GM12878 (cell line): Measurements from ENCODE around the gene NCKIPSD. TPM values are rescaled to one million over a fixed set of nuclear protein-coding genes. Genes with fewer than 3 reads are reported as not detected.
A peak's percentile ranks its signal among the peaks of the same experiment; 100 is the strongest.

Experiments used
- ATAC-seq: fragments of 200-7000 bp; cut with Tn5 transposase; 3 replicates; pipeline ENCODE4 v1.9.1; 2020; ENCODE audit warnings: mild to moderate bottlenecking, moderate library complexity
- BruUV-seq: library from RNA; stranded (reverse); fragments of 400-500 nt; replicated peaks from 2 replicates; lab custom pipeline; 2021; lab: Mats Ljungman, UMichigan
- CTCF ChIA-PET: fragments of 300-600 bp; sonication (Branson Sonifier 250); formaldehyde crosslinking; extraction: SDS; loops from one replicate; lab custom pipeline; 2021; ENCODE audit warnings: inconsistent platforms; lab: Yijun Ruan, JAX
- POLR2A ChIA-PET: fragments of 350-600 bp; formaldehyde crosslinking; extraction: SDS; loops from one replicate; lab custom pipeline; 2021; ENCODE audit warnings: inconsistent platforms; lab: Charles Lee
- RAD21 ChIA-PET: fragments of 300-600 bp; sonication (Branson Sonifier 250); formaldehyde crosslinking; loops from one replicate; lab custom pipeline; 2023; ENCODE audit warnings: antibody characterized with exemption; ENCODE audit not compliant: unreplicated experiment; lab: Charles Lee
- SMC1A ChIA-PET: fragments of 300-600 bp; sonication (Branson Sonifier 250); formaldehyde crosslinking; loops from one replicate; lab custom pipeline; 2023; ENCODE audit not compliant: unreplicated experiment, uncharacterized antibody; lab: Charles Lee
- DNase-seq: peaks from one replicate; pipeline ENCODE4 v3.0.0-alpha.2; 2011; ENCODE audit warnings: low read depth, low spot score
- FAIRE-seq: peaks from 3 replicates; lab custom pipeline; 2011; peaks lifted over from hg19 to GRCh38; lab: Jason Lieb, UNC
- H2AFZ ChIP-seq: 2 replicates; pipeline ENCODE4 v1.6.0; 2011; ENCODE audit warnings: low read depth, low read length, control low read depth; ENCODE audit not compliant: control insufficient read depth
- H3K27ac ChIP-seq: 2 replicates; pipeline ENCODE4 v1.5.1; 2011; ENCODE audit warnings: control low read depth; ENCODE audit not compliant: control insufficient read depth, insufficient read depth
- H3K27me3 ChIP-seq, 2 experiments: replicated peaks in 1 of 2; 2 replicates each; pipeline versions ENCODE4 v1.6.0 to v1.6.1; 2011; ENCODE audit warnings: low read length in 1 of 2; ENCODE audit not compliant: control insufficient read depth in 2 of 2, insufficient read depth in 2 of 2
- H3K36me3 ChIP-seq, 2 experiments: 2 replicates each; pipeline ENCODE4 v1.5.1; 2011; ENCODE audit warnings: low read length in 1 of 2; ENCODE audit not compliant: control insufficient read depth in 2 of 2, insufficient read depth in 2 of 2
- H3K4me1 ChIP-seq: 2 replicates; pipeline ENCODE4 v1.6.1; 2011; ENCODE audit warnings: mild to moderate bottlenecking, low read length, moderate library complexity, mixed read lengths; ENCODE audit not compliant: control insufficient read depth, insufficient read depth
- H3K4me2 ChIP-seq: 2 replicates; pipeline ENCODE4 v1.6.0; 2011; ENCODE audit warnings: control low read depth; ENCODE audit not compliant: control insufficient read depth, insufficient read depth
- H3K4me3 ChIP-seq: fragments of 200-600 bp; sonication (generic); 2 replicates; pipeline ENCODE4 v1.5.1; 2016
- H3K79me2 ChIP-seq: 2 replicates; pipeline ENCODE4 v1.6.0; 2011; ENCODE audit warnings: low read length; ENCODE audit not compliant: control insufficient read depth, insufficient read depth
- H3K9ac ChIP-seq: 2 replicates; pipeline ENCODE4 v1.8.0; 2011; ENCODE audit warnings: low read length, control low read depth, mixed read lengths; ENCODE audit not compliant: control insufficient read depth, insufficient read depth
- H3K9me3 ChIP-seq: replicated peaks from 3 replicates; pipeline ENCODE4 v1.5.1; 2011; ENCODE audit warnings: mild to moderate bottlenecking, low read length; ENCODE audit not compliant: control insufficient read depth, insufficient read depth
- H4K20me1 ChIP-seq: 2 replicates; pipeline ENCODE4 v1.6.0; 2011; ENCODE audit not compliant: control insufficient read depth, insufficient read depth
- CUX1 ChIP-seq: IDR thresholded peaks from 2 replicates; pipeline ENCODE4 v1.6.1; 2012; ENCODE audit warnings: improper control_type of control experiment, low read depth, low read length; ENCODE audit not compliant: insufficient replicate concordance
- EGR1 ChIP-seq, 2 experiments: IDR thresholded peaks; 1 replicate in 1 of 2; 2 replicates in 1 of 2; pipeline ENCODE4 v1.6.1; 2011 to 2012; ENCODE audit warnings: low read depth in 2 of 2, low read length in 2 of 2, borderline replicate concordance in 1 of 2, mild to moderate bottlenecking in 1 of 2, moderate library complexity in 1 of 2
- FOS ChIP-seq: IDR thresholded peaks from 3 replicates; pipeline ENCODE4 v1.6.1; 2011; ENCODE audit warnings: borderline replicate concordance; ENCODE audit not compliant: insufficient read length; ENCODE audit errors: extremely low read depth
- GATAD2B ChIP-seq: fragments of 450-650 bp; conservative IDR thresholded peaks from 2 replicates; pipeline ENCODE4 v1.6.1; 2017; ENCODE audit warnings: low read depth, mild to moderate bottlenecking, moderate library complexity
- HDAC6 ChIP-seq: fragments of 200-600 bp; sonication (generic); IDR thresholded peaks from one replicate; pipeline ENCODE4 v1.8.0; 2017; ENCODE audit warnings: antibody characterized with exemption; ENCODE audit not compliant: unreplicated experiment
- KDM1A ChIP-seq: fragments of 200-600 bp; sonication (generic); IDR thresholded peaks from 2 replicates; pipeline ENCODE4 v1.6.1; 2016; ENCODE audit warnings: borderline replicate concordance
- MLLT1 ChIP-seq: fragments of 450-650 bp; IDR thresholded peaks from 2 replicates; pipeline ENCODE4 v1.6.1; 2016; ENCODE audit warnings: mild to moderate bottlenecking
- NFXL1 ChIP-seq: fragments of 450-650 bp; IDR thresholded peaks from 2 replicates; pipeline ENCODE4 v1.6.1; 2017; ENCODE audit warnings: antibody characterized with exemption, mild to moderate bottlenecking, borderline replicate concordance
- NFYA ChIP-seq: IDR thresholded peaks from 2 replicates; pipeline ENCODE4 v1.6.1; 2011; ENCODE audit warnings: low read depth, mild to moderate bottlenecking, low read length, improper control_type of control experiment, borderline replicate concordance
- PAX8 ChIP-seq: fragments of 450-650 bp; IDR thresholded peaks from 2 replicates; pipeline ENCODE4 v1.6.1; 2017; ENCODE audit warnings: mild to moderate bottlenecking, moderate library complexity
- RELA ChIP-seq: fragments of 450-650 bp; IDR thresholded peaks from 2 replicates; pipeline ENCODE4 v1.8.0; 2014; ENCODE audit warnings: borderline replicate concordance; ENCODE audit not compliant: partially characterized antibody
- RELB ChIP-seq: fragments of 450-650 bp; IDR thresholded peaks from 2 replicates; pipeline ENCODE4 v1.6.1; 2017; ENCODE audit warnings: low read depth, mild to moderate bottlenecking, moderate library complexity
- SUPT20H ChIP-seq: IDR thresholded peaks from 2 replicates; pipeline ENCODE4 v1.6.1; 2011; ENCODE audit warnings: low read depth, mild to moderate bottlenecking, low read length, moderate library complexity, borderline replicate concordance; ENCODE audit not compliant: control insufficient read depth
- TAF1 ChIP-seq: IDR thresholded peaks from 2 replicates; pipeline ENCODE4 v1.6.1; 2011; ENCODE audit warnings: mild to moderate bottlenecking, low read depth, low read length, borderline replicate concordance
- YY1 ChIP-seq: IDR thresholded peaks from 2 replicates; pipeline ENCODE4 v1.6.1; 2011; ENCODE audit warnings: low read depth, mild to moderate bottlenecking, low read length
- WGBS: methylation state at CpG from one replicate; pipeline ENCODE4 v1.1.6; 2016; ENCODE audit warnings: low lambda C conversion rate; ENCODE audit not compliant: insufficient replicate concordance, insufficient coverage; ENCODE audit errors: missing lambda C conversion rate; 5-methylcytosine and 5-hydroxymethylcytosine counted together
- in situ Hi-C: fragments of 300-500 bp; cut with MboI; formaldehyde crosslinking; loops from 9 replicates; pipeline ENCODE4 v1.14.3; 2018; ENCODE audit warnings: mixed read lengths
- intact Hi-C: fragments of 100-400 bp; cut with micrococcal nuclease; formaldehyde crosslinking; loops from one replicate; pipeline ENCODE4 v1.14.2; 2022; ENCODE audit not compliant: unreplicated experiment
- polyA plus RNA-seq, 11 experiments: library from polyadenylated mRNA; depleted of rRNA in 4 of 11; unstranded in 6 of 11; stranded (reverse) in 5 of 11; fragments of >200 nt; fragmentation: Nextera tagmentation in 4 of 11; fragmentation: Illumina TruSeq in 1 of 11; extraction: Ambion mirVana in 4 of 11; extraction: Trizol in 1 of 11; gene quantifications; 1 replicate in 1 of 11; 2 replicates in 10 of 11; pipeline versions ENCODE4 v1.2.1 to v1.2.3, GENCODE V29; 2011 to 2016; ENCODE audit warnings: inconsistent platforms in 2 of 11, missing spikeins in 2 of 11, low read depth in 1 of 11
- total RNA-seq, 4 experiments: library from RNA; depleted of rRNA in 3 of 4; stranded (reverse); fragments of >200 nt in 3 of 4; fragmentation: Illumina TruSeq in 1 of 4; extraction: Trizol in 1 of 4; gene quantifications; 2 replicates each; pipeline versions ENCODE4 v1.2.1 to v1.2.3, GENCODE V29; 2013 to 2021

Gene NCKIPSD
- total and polyA plus RNA-seq, 10 of the 15 experiments (the other 5 are each of a cell fraction or from before 2014, with no cell fraction given), result 0.93 to 31.6 (median 15.2) TPM

- H4K20me1 ChIP-seq, result peaks cover 4% of the 10 kb centered on the region; the same call in 1 of the 2 replicates
- peak overlapping the region; percentile 97 for H3K27ac ChIP-seq
- H2AFZ ChIP-seq, result peak overlapping the region; percentile 89
- peak overlapping the region; percentile 90 for H3K4me3 ChIP-seq
- ChIA-PET CTCF (interaction anchor here (0.6 to 3.3 kb wide), 13 partner anchors 9 to 305 kb away, joined by 3 to 14 read pairs (median 4); partner anchors contain the start of genes NCKIPSD, NDUFAF3 and SLC25A20), RAD21 (interaction anchor here (1.0 to 1.7 kb wide), 3 partner anchors 32 to 316 kb away, joined by 3 to 4 read pairs (median 3); partner anchors contain the start of gene SLC25A20), POLR2A (interaction anchor here (0.9 to 2.2 kb wide), 7 partner anchors 8 to 292 kb away, joined by 3 to 8 read pairs (median 5); partner anchors contain the start of genes ARIH2, NCKIPSD and PFKFB4), SMC1A (interaction anchor here (0.6 to 1.4 kb wide), 3 partner anchors 12 to 235 kb away, joined by 3 to 5 read pairs (median 3); no protein-coding TSS in a partner anchor)
- DNase-seq (no peak), FAIRE-seq (no peak), ATAC-seq (peak; percentile 53)
- WGBS, result 1% methylated on average over 16 of the region's 16 CpGs
- H3K4me2 ChIP-seq, result no peak overlapping the region
- intact Hi-C loops, result no loop called here
- peaks cover 50% of the 10 kb centered on the region for H3K79me2 ChIP-seq
- H3K4me1 ChIP-seq, result peaks cover 10% of the 10 kb centered on the region
- BruUV-seq, result no TSS peak
- no peaks in the 10 kb centered on the region for H3K27me3 ChIP-seq
- H3K9ac ChIP-seq, result peak overlapping the region; percentile 99
- in situ Hi-C loops, result no loop called here
- TF ChIP-seq PAX8 (0 out of 2 replicates have a peak, but pooled peaks have one; percentile 60), YY1 (peak; percentile 96), EGR1 (IDR thresholded peaks at IDR 0.05; ENCODE audit: borderline replicate concordance in 1 of 2, low read depth in 2 of 2, low read length in 2 of 2) (no peak), NFXL1 (no peak), MLLT1 (no peak; the same call in 1 of the 2 replicates), RELB (peak; percentile 79), NFYA (no peak), FOS (no peak), GATAD2B (peak; percentile 42; the same call in 1 of the 2 replicates), TAF1 (no peak), KDM1A (no peak), HDAC6 (no peak), SUPT20H (no peak), RELA (no peak), CUX1 (no peak)
- no peaks in the 10 kb centered on the region for H3K9me3 ChIP-seq
- peaks cover 0 to 10% of the 10 kb centered on the region in 2 experiments; a peak in 2 of 4 replicates for H3K36me3 ChIP-seq
These were observed 30.8 kb upstream of the NCKIPSD start for GRCh38 chr3:48716508-48716981.
